HL-60 (cell line): ENCODE measurements around the gene NELFB.

ENCODE experiments used
- GABPA ChIP-seq: IDR thresholded peaks from 2 replicates; pipeline ENCODE4 v1.6.1; 2012; ENCODE audit warnings: low read depth
- POLR2AphosphoS5 ChIP-seq: IDR thresholded peaks from 2 replicates; pipeline ENCODE4 v1.6.1; 2012; ENCODE audit warnings: low read depth
- SPI1 ChIP-seq: IDR thresholded peaks from 2 replicates; pipeline ENCODE4 v1.6.1; 2012; ENCODE audit warnings: low read depth, mild to moderate bottlenecking, borderline replicate concordance
- TF ChIP-seq, protein P1 (sequence below): IDR thresholded peaks from one replicate; pipeline ENCODE4 v1.5.1; 2011; ENCODE audit warnings: low read length, control low read depth, inconsistent platforms; ENCODE audit not compliant: insufficient read depth
- TF ChIP-seq, protein P2 (sequence below): IDR thresholded peaks from 2 replicates; pipeline ENCODE4 v1.6.1; 2012; ENCODE audit warnings: low read depth; ENCODE audit not compliant: insufficient replicate concordance

DNA sequence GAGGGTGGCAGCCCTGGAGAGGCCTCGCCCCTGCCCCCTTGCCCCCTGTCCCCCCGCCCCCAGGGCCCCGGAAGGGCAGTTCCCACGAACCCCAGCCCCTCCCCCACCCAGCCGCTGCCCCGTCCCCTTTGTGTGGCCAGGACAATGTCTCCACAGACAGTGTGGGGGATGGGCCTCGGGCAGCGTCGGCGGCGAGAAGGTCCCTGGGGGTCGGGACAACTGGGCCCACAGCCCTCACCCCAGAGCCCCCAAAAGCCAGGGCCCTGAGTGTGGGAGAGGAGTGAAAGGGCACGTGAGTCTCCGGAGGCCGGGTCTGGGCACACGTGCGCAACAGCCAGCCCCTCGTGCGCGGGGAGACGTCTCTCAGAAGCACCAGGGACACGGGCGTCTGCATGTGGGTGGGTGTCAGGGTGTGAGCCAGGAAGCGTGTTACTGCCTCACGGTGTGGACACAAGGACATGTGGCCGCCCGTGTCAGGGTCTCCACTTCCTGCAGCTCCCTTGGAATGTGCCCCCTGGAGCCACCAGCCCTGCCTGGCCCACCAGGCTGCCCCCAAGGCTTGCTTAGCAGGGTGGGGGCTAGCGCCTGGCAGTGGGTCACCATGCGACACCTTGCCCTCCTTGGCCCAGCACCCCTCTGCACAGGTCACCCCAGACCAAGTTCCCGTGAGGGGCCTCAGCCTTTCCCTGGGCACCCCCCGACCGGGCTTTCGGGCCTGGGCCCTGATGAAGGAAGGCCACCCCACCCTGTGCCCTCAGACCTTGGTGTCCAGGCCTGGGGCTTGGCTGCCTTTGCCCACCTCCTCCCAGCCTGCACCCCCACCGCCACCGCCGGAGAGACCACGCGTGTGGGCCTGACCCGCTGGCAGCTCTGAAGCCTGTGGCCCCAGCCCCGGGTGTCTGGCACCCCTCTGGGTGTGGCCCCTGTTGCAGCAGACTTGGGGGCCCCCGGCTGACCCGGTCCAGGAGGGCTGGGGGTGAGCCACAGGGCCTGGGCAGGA lies 59.7 kb downstream of the NELFB start:
- TF ChIP-seq, protein P1, sequence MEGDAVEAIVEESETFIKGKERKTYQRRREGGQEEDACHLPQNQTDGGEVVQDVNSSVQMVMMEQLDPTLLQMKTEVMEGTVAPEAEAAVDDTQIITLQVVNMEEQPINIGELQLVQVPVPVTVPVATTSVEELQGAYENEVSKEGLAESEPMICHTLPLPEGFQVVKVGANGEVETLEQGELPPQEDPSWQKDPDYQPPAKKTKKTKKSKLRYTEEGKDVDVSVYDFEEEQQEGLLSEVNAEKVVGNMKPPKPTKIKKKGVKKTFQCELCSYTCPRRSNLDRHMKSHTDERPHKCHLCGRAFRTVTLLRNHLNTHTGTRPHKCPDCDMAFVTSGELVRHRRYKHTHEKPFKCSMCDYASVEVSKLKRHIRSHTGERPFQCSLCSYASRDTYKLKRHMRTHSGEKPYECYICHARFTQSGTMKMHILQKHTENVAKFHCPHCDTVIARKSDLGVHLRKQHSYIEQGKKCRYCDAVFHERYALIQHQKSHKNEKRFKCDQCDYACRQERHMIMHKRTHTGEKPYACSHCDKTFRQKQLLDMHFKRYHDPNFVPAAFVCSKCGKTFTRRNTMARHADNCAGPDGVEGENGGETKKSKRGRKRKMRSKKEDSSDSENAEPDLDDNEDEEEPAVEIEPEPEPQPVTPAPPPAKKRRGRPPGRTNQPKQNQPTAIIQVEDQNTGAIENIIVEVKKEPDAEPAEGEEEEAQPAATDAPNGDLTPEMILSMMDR, result no peak
- TF ChIP-seq POLR2AphosphoS5 (no peak), SPI1 (no peak), GABPA (no peak)
- TF ChIP-seq, protein P2, sequence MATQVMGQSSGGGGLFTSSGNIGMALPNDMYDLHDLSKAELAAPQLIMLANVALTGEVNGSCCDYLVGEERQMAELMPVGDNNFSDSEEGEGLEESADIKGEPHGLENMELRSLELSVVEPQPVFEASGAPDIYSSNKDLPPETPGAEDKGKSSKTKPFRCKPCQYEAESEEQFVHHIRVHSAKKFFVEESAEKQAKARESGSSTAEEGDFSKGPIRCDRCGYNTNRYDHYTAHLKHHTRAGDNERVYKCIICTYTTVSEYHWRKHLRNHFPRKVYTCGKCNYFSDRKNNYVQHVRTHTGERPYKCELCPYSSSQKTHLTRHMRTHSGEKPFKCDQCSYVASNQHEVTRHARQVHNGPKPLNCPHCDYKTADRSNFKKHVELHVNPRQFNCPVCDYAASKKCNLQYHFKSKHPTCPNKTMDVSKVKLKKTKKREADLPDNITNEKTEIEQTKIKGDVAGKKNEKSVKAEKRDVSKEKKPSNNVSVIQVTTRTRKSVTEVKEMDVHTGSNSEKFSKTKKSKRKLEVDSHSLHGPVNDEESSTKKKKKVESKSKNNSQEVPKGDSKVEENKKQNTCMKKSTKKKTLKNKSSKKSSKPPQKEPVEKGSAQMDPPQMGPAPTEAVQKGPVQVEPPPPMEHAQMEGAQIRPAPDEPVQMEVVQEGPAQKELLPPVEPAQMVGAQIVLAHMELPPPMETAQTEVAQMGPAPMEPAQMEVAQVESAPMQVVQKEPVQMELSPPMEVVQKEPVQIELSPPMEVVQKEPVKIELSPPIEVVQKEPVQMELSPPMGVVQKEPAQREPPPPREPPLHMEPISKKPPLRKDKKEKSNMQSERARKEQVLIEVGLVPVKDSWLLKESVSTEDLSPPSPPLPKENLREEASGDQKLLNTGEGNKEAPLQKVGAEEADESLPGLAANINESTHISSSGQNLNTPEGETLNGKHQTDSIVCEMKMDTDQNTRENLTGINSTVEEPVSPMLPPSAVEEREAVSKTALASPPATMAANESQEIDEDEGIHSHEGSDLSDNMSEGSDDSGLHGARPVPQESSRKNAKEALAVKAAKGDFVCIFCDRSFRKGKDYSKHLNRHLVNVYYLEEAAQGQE, result no peak
